ENCODE results near the gene NOVA2. TPM values are rescaled to one million over a fixed set of nuclear protein-coding genes. Genes with fewer than 3 reads are reported as not detected.

NOVA2 gene
- total and polyA plus RNA-seq, 5 donors from 2014 or later = not detected

DNA sequence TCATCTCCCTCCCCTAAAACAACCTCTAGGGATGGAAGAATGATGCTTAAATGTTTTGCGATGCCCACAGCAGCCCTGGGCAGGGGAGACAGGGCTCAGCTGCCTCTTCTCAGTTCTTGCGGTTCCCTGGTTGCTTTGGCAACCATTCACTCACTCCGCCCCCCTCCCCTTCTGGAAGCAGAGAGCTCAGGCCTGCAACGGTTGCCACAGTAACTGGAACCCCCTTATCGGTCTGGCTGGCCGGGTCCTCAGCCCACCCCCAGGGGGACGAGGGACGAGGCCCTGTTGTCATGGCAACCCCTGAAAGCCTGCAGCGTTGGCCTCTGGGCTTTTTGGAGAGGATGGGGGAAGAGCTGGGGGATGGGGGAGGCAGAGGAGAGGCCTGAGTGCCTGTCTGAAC is 19.5 kb downstream of the NOVA2 start:
- no peak overlapping the region for H3K4me3 ChIP-seq (ENCODE audit: low read depth, low read length)

GRCh38 chr19:45953676-45954075 is 20.0 kb downstream of the NOVA2 start:
- peaks cover 16% of the 10 kb centered on the region for H3K27me3 ChIP-seq (ENCODE audit: control insufficient read depth, insufficient read depth, low read length)

More for the DNA sequence above, 19.5 kb downstream of the NOVA2 start:
- Histone ChIP-seq H3K27me3 (ENCODE audit: control insufficient read depth, insufficient read depth, low read length) (peaks cover 19% of the 10 kb centered on the region), H3K9me3 (ENCODE audit: control insufficient read depth in 2 of 2, low read length in 2 of 2) (no peaks in the 10 kb centered on the region), H3K36me3 (ENCODE audit: control insufficient read depth, insufficient read depth, low read length) (no peaks in the 10 kb centered on the region), H3K27ac (ENCODE audit: insufficient read depth, low read length, poor library complexity, severe bottlenecking) (no peak overlapping the region), H3K4me1 (ENCODE audit: control insufficient read depth, insufficient read depth, low read length, poor library complexity, severe bottlenecking) (peaks cover 10% of the 10 kb centered on the region)
- ATAC-seq (ENCODE audit: low read depth in 2 of 2) (no peak), DNase-seq (no peak)
- peaks cover 0 to 9% (median 5%) of the 10 kb centered on the region in 4 donors for H3K4me1 Mint-ChIP-seq
- peaks cover 4% of the 10 kb centered on the region for H3K36me3 Mint-ChIP-seq
- H3K4me3 Mint-ChIP-seq = no peak overlapping the region
- peaks cover 0 to 5% (median 4%) of the 10 kb centered on the region in 7 donors for H3K9me3 Mint-ChIP-seq
- peak overlapping the region in 1 of 3 donors; percentile 29 for H3K27ac Mint-ChIP-seq
- peaks cover 9% of the 10 kb centered on the region for H3K27me3 Mint-ChIP-seq

GRCh38 chr19:45952686-45953505 is 20.8 kb downstream of the NOVA2 start:
- Mint-ChIP-seq H3K4me1 (peaks cover 0 to 9% (median 5%) of the 10 kb centered on the region in 4 donors), H3K27me3 (peaks cover 9% of the 10 kb centered on the region), H3K36me3 (no peaks in the 10 kb centered on the region), H3K4me3 (peak overlapping the region; percentile 68 to 78 (median 72)), H3K27ac (no peak overlapping the region), H3K9me3 (peaks cover 0 to 5% (median 3%) of the 10 kb centered on the region in 7 donors)
- peaks cover 10% of the 10 kb centered on the region for H3K4me1 ChIP-seq (ENCODE audit: control insufficient read depth, insufficient read depth, low read length, poor library complexity, severe bottlenecking)
- ATAC-seq (ENCODE audit: low read depth in 2 of 2) (no peak), DNase-seq (peak in 2 of 3 donors; percentile 37 to 58)
- no peaks in the 10 kb centered on the region for H3K36me3 ChIP-seq (ENCODE audit: control insufficient read depth, insufficient read depth, low read length)
- H3K27ac ChIP-seq (ENCODE audit: insufficient read depth, low read length, poor library complexity, severe bottlenecking) = no peak overlapping the region
- peak overlapping the region; percentile 65 for H3K4me3 ChIP-seq (ENCODE audit: low read depth, low read length)
- no peaks in the 10 kb centered on the region for H3K9me3 ChIP-seq (ENCODE audit: control insufficient read depth in 2 of 2, low read length in 2 of 2)
- peaks cover 12% of the 10 kb centered on the region for H3K27me3 ChIP-seq (ENCODE audit: control insufficient read depth, insufficient read depth, low read length)

More at GRCh38 chr19:45953676-45954075, 20.0 kb downstream of the NOVA2 start:
- Histone ChIP-seq H3K4me3 (ENCODE audit: low read depth, low read length) (no peak overlapping the region), H3K36me3 (ENCODE audit: control insufficient read depth, insufficient read depth, low read length) (no peaks in the 10 kb centered on the region), H3K9me3 (ENCODE audit: control insufficient read depth in 2 of 2, low read length in 2 of 2) (no peaks in the 10 kb centered on the region), H3K27ac (ENCODE audit: insufficient read depth, low read length, poor library complexity, severe bottlenecking) (no peak overlapping the region), H3K4me1 (ENCODE audit: control insufficient read depth, insufficient read depth, low read length, poor library complexity, severe bottlenecking) (peaks cover 10% of the 10 kb centered on the region)
- H3K4me3 Mint-ChIP-seq = peak overlapping the region in 1 of 4 donors; percentile 68
- DNase-seq = no peak
- peaks cover 7% of the 10 kb centered on the region for H3K27me3 Mint-ChIP-seq
- peaks cover 0 to 5% (median 4%) of the 10 kb centered on the region in 7 donors for H3K9me3 Mint-ChIP-seq
- no peak for ATAC-seq (ENCODE audit: low read depth in 2 of 2)
- H3K27ac Mint-ChIP-seq = no peak overlapping the region
- H3K4me1 Mint-ChIP-seq = peaks cover 0 to 9% (median 5%) of the 10 kb centered on the region in 4 donors
- peaks cover 4% of the 10 kb centered on the region for H3K36me3 Mint-ChIP-seq

- Mint-ChIP-seq H3K4me1 (peaks cover 0 to 9% (median 5%) of the 10 kb centered on the region in 4 donors), H3K4me3 (peak overlapping the region in 2 of 4 donors; percentile 46 to 65), H3K9me3 (peaks cover 0 to 5% (median 3%) of the 10 kb centered on the region in 7 donors), H3K27ac (no peak overlapping the region), H3K36me3 (no peaks in the 10 kb centered on the region), H3K27me3 (peaks cover 9% of the 10 kb centered on the region)
- no peaks in the 10 kb centered on the region for H3K9me3 ChIP-seq (ENCODE audit: control insufficient read depth in 2 of 2, low read length in 2 of 2)
- no peak overlapping the region for H3K4me3 ChIP-seq (ENCODE audit: low read depth, low read length)
- DNase-seq = no peak
- ATAC-seq (ENCODE audit: low read depth in 2 of 2) = no peak
- H3K4me1 ChIP-seq (ENCODE audit: control insufficient read depth, insufficient read depth, low read length, poor library complexity, severe bottlenecking) = peaks cover 10% of the 10 kb centered on the region
- no peak overlapping the region for H3K27ac ChIP-seq (ENCODE audit: insufficient read depth, low read length, poor library complexity, severe bottlenecking)
- H3K36me3 ChIP-seq (ENCODE audit: control insufficient read depth, insufficient read depth, low read length) = no peaks in the 10 kb centered on the region
- H3K27me3 ChIP-seq (ENCODE audit: control insufficient read depth, insufficient read depth, low read length) = peaks cover 15% of the 10 kb centered on the region
These were observed 21.4 kb downstream of the NOVA2 start for GRCh38 chr19:45952341-45952685.

- peaks cover 0 to 3% (median 0%) of the 10 kb centered on the region in 7 donors for H3K9me3 Mint-ChIP-seq
- Histone ChIP-seq H3K27ac (ENCODE audit: insufficient read depth, low read length, poor library complexity, severe bottlenecking) (no peak overlapping the region), H3K4me1 (ENCODE audit: control insufficient read depth, insufficient read depth, low read length, poor library complexity, severe bottlenecking) (peaks cover 6% of the 10 kb centered on the region), H3K27me3 (ENCODE audit: control insufficient read depth, insufficient read depth, low read length) (peaks cover 9% of the 10 kb centered on the region), H3K36me3 (ENCODE audit: control insufficient read depth, insufficient read depth, low read length) (no peaks in the 10 kb centered on the region), H3K9me3 (ENCODE audit: control insufficient read depth in 2 of 2, low read length in 2 of 2) (no peaks in the 10 kb centered on the region), H3K4me3 (ENCODE audit: low read depth, low read length) (no peak overlapping the region)
- DNase-seq = no peak
- ATAC-seq (ENCODE audit: low read depth in 2 of 2) = no peak
- no peak overlapping the region for H3K4me3 Mint-ChIP-seq
- H3K4me1 Mint-ChIP-seq = peaks cover 0 to 5% (median 0%) of the 10 kb centered on the region in 4 donors
- H3K27ac Mint-ChIP-seq = no peak overlapping the region
- H3K27me3 Mint-ChIP-seq = peaks cover 9% of the 10 kb centered on the region
- no peaks in the 10 kb centered on the region for H3K36me3 Mint-ChIP-seq
These were observed 25.7 kb downstream of the NOVA2 start for GRCh38 chr19:45947926-45948325.

DNA sequence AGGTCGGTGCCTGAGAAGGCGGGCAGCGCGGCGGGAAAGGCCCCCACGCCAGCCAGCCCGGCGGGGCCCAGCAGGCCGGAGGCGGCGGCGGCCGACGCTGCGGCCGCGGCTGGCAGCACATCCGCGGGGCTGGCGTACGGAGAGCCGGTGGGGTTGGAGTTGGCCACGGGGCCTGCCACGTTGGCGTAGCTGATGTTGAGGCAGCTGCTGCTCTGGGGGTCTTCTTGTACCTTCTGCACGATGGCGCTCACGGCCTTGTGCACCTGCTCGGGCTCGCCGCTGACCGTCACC is 33.2 kb downstream of the NOVA2 start:
- Histone ChIP-seq H3K36me3 (ENCODE audit: control insufficient read depth, insufficient read depth, low read length) (no peaks in the 10 kb centered on the region), H3K4me1 (ENCODE audit: control insufficient read depth, insufficient read depth, low read length, poor library complexity, severe bottlenecking) (no peaks in the 10 kb centered on the region), H3K4me3 (ENCODE audit: low read depth, low read length) (no peak overlapping the region), H3K9me3 (ENCODE audit: control insufficient read depth in 2 of 2, low read length in 2 of 2) (no peaks in the 10 kb centered on the region), H3K27me3 (ENCODE audit: control insufficient read depth, insufficient read depth, low read length) (peaks cover 4% of the 10 kb centered on the region), H3K27ac (ENCODE audit: insufficient read depth, low read length, poor library complexity, severe bottlenecking) (no peak overlapping the region)
- Mint-ChIP-seq H3K4me1 (peaks cover 0 to 4% (median 0%) of the 10 kb centered on the region in 4 donors), H3K27me3 (peaks cover 24% of the 10 kb centered on the region), H3K4me3 (no peak overlapping the region), H3K27ac (no peak overlapping the region), H3K36me3 (no peaks in the 10 kb centered on the region), H3K9me3 (no peaks in the 10 kb centered on the region)
- ATAC-seq (ENCODE audit: low read depth in 2 of 2) = no peak
- DNase-seq = no peak

- Mint-ChIP-seq H3K4me1 (peaks cover 0 to 4% (median 0%) of the 10 kb centered on the region in 4 donors), H3K27me3 (peaks cover 24% of the 10 kb centered on the region), H3K36me3 (no peaks in the 10 kb centered on the region), H3K27ac (no peak overlapping the region), H3K9me3 (no peaks in the 10 kb centered on the region), H3K4me3 (no peak overlapping the region)
- no peak overlapping the region for H3K27ac ChIP-seq (ENCODE audit: insufficient read depth, low read length, poor library complexity, severe bottlenecking)
- H3K27me3 ChIP-seq (ENCODE audit: control insufficient read depth, insufficient read depth, low read length) = peaks cover 4% of the 10 kb centered on the region
- no peak for ATAC-seq (ENCODE audit: low read depth in 2 of 2)
- no peak overlapping the region for H3K4me3 ChIP-seq (ENCODE audit: low read depth, low read length)
- H3K36me3 ChIP-seq (ENCODE audit: control insufficient read depth, insufficient read depth, low read length) = no peaks in the 10 kb centered on the region
- H3K4me1 ChIP-seq (ENCODE audit: control insufficient read depth, insufficient read depth, low read length, poor library complexity, severe bottlenecking) = no peaks in the 10 kb centered on the region
- no peaks in the 10 kb centered on the region for H3K9me3 ChIP-seq (ENCODE audit: control insufficient read depth in 2 of 2, low read length in 2 of 2)
- DNase-seq = no peak
These were observed 33.7 kb downstream of the NOVA2 start for GRCh38 chr19:45939792-45940514.

Measured in CD4-positive, CD25-positive, alpha-beta regulatory T cell (primary cell).